ENCODE measurements around the gene PIK3CB.
"Not testable (repeated sequence)": the region's sequence is repeated elsewhere in the genome, so short reads cannot be mapped to it uniquely, and the experiment has no call there.

Gene PIK3CB

GRCh38 chr3:138785951-138786350 lies 48.8 kb downstream of the PIK3CB start:
- Histone ChIP-seq H2AFZ (ENCODE audit: low read depth, low read length, severe bottlenecking) (no peak overlapping the region), H3K27ac (ENCODE audit: low read depth, low read length) (no peak overlapping the region), H3K9ac (ENCODE audit: low read length) (no peak overlapping the region), H3K36me3 (ENCODE audit: low read length) (no peaks in the 10 kb centered on the region), H3K9me2 (replicated peaks; ENCODE audit: insufficient read depth, low read length) (no peaks in the 10 kb centered on the region), H4K20me1 (ENCODE audit: low read depth, low read length) (no peaks in the 10 kb centered on the region), H3K4me3 (ENCODE audit: insufficient read depth, low read length, poor library complexity, severe bottlenecking) (no peak overlapping the region), H3K4me2 (ENCODE audit: low read depth, low read length, poor library complexity, severe bottlenecking) (no peak overlapping the region), H3F3A (ENCODE audit: insufficient read depth) (no peaks in the 10 kb centered on the region), H3K27me3 (ENCODE audit: low read length) (no peaks in the 10 kb centered on the region), H3K9me3 (ENCODE audit: insufficient read depth, low read length) (no peaks in the 10 kb centered on the region), H3K79me2 (ENCODE audit: insufficient read depth, low read length) (no peaks in the 10 kb centered on the region; the same call in 1 of the 2 replicates)
- no peak for TF ChIP-seq CTCF (IDR thresholded peaks at IDR 0.05; ENCODE audit: insufficient read depth, low read length, poor library complexity, severe bottlenecking)
- no peak for TF ChIP-seq EZH2phosphoT487 (conservative IDR thresholded peaks at IDR 0.05; ENCODE audit: low read length)

GRCh38 chr3:138785362-138785857 lies 49.3 kb downstream of the PIK3CB start:
- not testable (repeated sequence) for H3K9me2 ChIP-seq (replicated peaks; ENCODE audit: insufficient read depth, low read length); H4K20me1 ChIP-seq (ENCODE audit: low read depth, low read length); H3K27me3 ChIP-seq (ENCODE audit: low read length); H3K9ac ChIP-seq (ENCODE audit: low read length); H3K27ac ChIP-seq (ENCODE audit: low read depth, low read length); H3K36me3 ChIP-seq (ENCODE audit: low read length); H3K4me3 ChIP-seq (ENCODE audit: insufficient read depth, low read length, poor library complexity, severe bottlenecking); H3K9me3 ChIP-seq (ENCODE audit: insufficient read depth, low read length); H3K4me2 ChIP-seq (ENCODE audit: low read depth, low read length, poor library complexity, severe bottlenecking); H3K79me2 ChIP-seq (ENCODE audit: insufficient read depth, low read length); H2AFZ ChIP-seq (ENCODE audit: low read depth, low read length, severe bottlenecking); H3F3A ChIP-seq (ENCODE audit: insufficient read depth)

GRCh38 chr3:138782755-138783154 lies 52.0 kb downstream of the PIK3CB start:
- Histone ChIP-seq H3K27ac (ENCODE audit: low read depth, low read length) (no peak overlapping the region), H3K9me2 (replicated peaks; ENCODE audit: insufficient read depth, low read length) (no peaks in the 10 kb centered on the region), H3K36me3 (ENCODE audit: low read length) (no peaks in the 10 kb centered on the region), H3K27me3 (ENCODE audit: low read length) (no peaks in the 10 kb centered on the region), H3F3A (ENCODE audit: insufficient read depth) (no peaks in the 10 kb centered on the region), H3K79me2 (ENCODE audit: insufficient read depth, low read length) (no peaks in the 10 kb centered on the region; the same call in none of the 2 replicates), H3K9ac (ENCODE audit: low read length) (no peak overlapping the region), H2AFZ (ENCODE audit: low read depth, low read length, severe bottlenecking) (no peak overlapping the region), H3K4me3 (ENCODE audit: insufficient read depth, low read length, poor library complexity, severe bottlenecking) (no peak overlapping the region), H3K4me2 (ENCODE audit: low read depth, low read length, poor library complexity, severe bottlenecking) (no peak overlapping the region), H3K9me3 (ENCODE audit: insufficient read depth, low read length) (no peaks in the 10 kb centered on the region), H4K20me1 (ENCODE audit: low read depth, low read length) (no peaks in the 10 kb centered on the region)
- TF ChIP-seq CTCF (IDR thresholded peaks at IDR 0.05; ENCODE audit: insufficient read depth, low read length, poor library complexity, severe bottlenecking) (no peak), EZH2phosphoT487 (conservative IDR thresholded peaks at IDR 0.05; ENCODE audit: low read length) (no peak)

- Histone ChIP-seq H3K4me2 (ENCODE audit: low read depth, low read length, poor library complexity, severe bottlenecking) (no peak overlapping the region), H3K27me3 (ENCODE audit: low read length) (no peaks in the 10 kb centered on the region), H3K27ac (ENCODE audit: low read depth, low read length) (no peak overlapping the region), H3K9me2 (replicated peaks; ENCODE audit: insufficient read depth, low read length) (no peaks in the 10 kb centered on the region), H2AFZ (ENCODE audit: low read depth, low read length, severe bottlenecking) (no peak overlapping the region), H3F3A (ENCODE audit: insufficient read depth) (no peaks in the 10 kb centered on the region), H3K36me3 (ENCODE audit: low read length) (no peaks in the 10 kb centered on the region), H3K9ac (ENCODE audit: low read length) (no peak overlapping the region), H3K4me3 (ENCODE audit: insufficient read depth, low read length, poor library complexity, severe bottlenecking) (no peak overlapping the region), H3K79me2 (ENCODE audit: insufficient read depth, low read length) (no peaks in the 10 kb centered on the region; the same call in none of the 2 replicates), H3K9me3 (ENCODE audit: insufficient read depth, low read length) (no peaks in the 10 kb centered on the region), H4K20me1 (ENCODE audit: low read depth, low read length) (no peaks in the 10 kb centered on the region)
- TF ChIP-seq CTCF (IDR thresholded peaks at IDR 0.05; ENCODE audit: insufficient read depth, low read length, poor library complexity, severe bottlenecking) (no peak), EZH2phosphoT487 (conservative IDR thresholded peaks at IDR 0.05; ENCODE audit: low read length) (no peak)
Observed at GRCh38 chr3:138781012-138781470, 53.7 kb downstream of the PIK3CB start.
